ENCODE data around the gene CTSD.

CTSD gene

DNA sequence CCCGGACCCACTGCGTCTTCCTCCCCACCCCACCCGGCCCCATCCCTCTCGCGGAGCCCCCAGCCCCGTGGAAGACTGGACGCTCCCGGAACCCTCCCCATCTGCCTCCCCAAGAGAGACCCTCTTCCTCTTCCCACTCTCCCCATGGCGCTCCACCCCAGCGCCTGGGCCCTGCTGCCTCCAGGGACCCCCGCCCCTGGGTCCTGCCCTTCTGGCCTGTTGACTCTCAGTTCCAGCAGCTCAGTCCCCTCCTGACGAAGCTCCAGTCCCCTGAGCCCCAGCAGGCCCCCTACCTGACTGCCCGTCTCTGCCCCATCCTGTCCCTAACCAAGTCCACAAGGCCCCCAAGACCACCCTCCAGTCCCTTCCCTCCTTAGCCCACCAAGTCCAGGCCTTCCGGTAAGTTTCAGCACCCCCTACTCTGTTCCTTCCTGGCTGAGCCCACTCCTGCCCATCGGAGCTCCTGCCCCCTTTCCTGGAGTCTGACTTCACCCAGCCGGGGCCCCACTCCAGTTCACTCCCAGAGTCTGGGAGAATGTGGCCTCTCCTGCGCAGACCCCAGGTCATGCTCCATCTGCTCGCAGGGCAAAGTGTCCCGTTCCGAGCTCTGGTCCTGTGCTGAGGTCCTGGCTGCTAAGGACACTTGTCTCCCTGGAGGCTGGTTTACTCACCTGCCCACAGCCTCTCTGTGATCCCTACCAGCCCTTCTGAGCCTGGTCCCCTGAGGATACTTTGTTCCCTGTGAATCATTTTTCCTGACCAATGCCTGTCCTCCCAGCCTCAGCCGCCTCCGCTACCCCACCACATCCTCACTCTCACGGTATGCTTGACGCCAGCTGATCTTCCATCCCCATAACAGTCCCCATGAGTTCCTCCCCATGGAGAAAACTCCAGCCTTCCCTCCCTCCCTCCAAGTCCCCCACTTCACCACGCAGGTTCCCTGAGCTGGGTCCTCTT lies 14.1 kb downstream of the CTSD start:
- Histone ChIP-seq H3K9me3 (ENCODE audit: control insufficient read depth, low read length) (no peaks in the 10 kb centered on the region), H3K36me3 (ENCODE audit: control insufficient read depth, insufficient read depth, low read length) (peaks cover 9% of the 10 kb centered on the region), H3K9ac (ENCODE audit: low read length) (no peak overlapping the region), H3K4me1 (ENCODE audit: control insufficient read depth, insufficient read depth, low read length) (peaks cover 21% of the 10 kb centered on the region), H3K4me3 (ENCODE audit: low read length) (no peak overlapping the region), H3K27me3 (ENCODE audit: control insufficient read depth, insufficient read depth, low read length) (peaks cover 31% of the 10 kb centered on the region)

GRCh38 chr11:1748636-1749394 lies 14.9 kb downstream of the CTSD start:
- peaks cover 21% of the 10 kb centered on the region for H3K4me1 ChIP-seq (ENCODE audit: control insufficient read depth, insufficient read depth, low read length)
- no peak overlapping the region for H3K4me3 ChIP-seq (ENCODE audit: low read length)
- no peaks in the 10 kb centered on the region for H3K9me3 ChIP-seq (ENCODE audit: control insufficient read depth, low read length)
- no peak overlapping the region for H3K9ac ChIP-seq (ENCODE audit: low read length)
- H3K27me3 ChIP-seq (ENCODE audit: control insufficient read depth, insufficient read depth, low read length): peaks cover 31% of the 10 kb centered on the region
- peaks cover 9% of the 10 kb centered on the region for H3K36me3 ChIP-seq (ENCODE audit: control insufficient read depth, insufficient read depth, low read length)

GRCh38 chr11:1747753-1748635 lies 15.7 kb downstream of the CTSD start:
- Histone ChIP-seq H3K9me3 (ENCODE audit: control insufficient read depth, low read length) (no peaks in the 10 kb centered on the region), H3K4me3 (ENCODE audit: low read length) (no peak overlapping the region), H3K27me3 (ENCODE audit: control insufficient read depth, insufficient read depth, low read length) (peaks cover 31% of the 10 kb centered on the region), H3K4me1 (ENCODE audit: control insufficient read depth, insufficient read depth, low read length) (peaks cover 21% of the 10 kb centered on the region), H3K36me3 (ENCODE audit: control insufficient read depth, insufficient read depth, low read length) (peaks cover 7% of the 10 kb centered on the region), H3K9ac (ENCODE audit: low read length) (no peak overlapping the region)

DNA sequence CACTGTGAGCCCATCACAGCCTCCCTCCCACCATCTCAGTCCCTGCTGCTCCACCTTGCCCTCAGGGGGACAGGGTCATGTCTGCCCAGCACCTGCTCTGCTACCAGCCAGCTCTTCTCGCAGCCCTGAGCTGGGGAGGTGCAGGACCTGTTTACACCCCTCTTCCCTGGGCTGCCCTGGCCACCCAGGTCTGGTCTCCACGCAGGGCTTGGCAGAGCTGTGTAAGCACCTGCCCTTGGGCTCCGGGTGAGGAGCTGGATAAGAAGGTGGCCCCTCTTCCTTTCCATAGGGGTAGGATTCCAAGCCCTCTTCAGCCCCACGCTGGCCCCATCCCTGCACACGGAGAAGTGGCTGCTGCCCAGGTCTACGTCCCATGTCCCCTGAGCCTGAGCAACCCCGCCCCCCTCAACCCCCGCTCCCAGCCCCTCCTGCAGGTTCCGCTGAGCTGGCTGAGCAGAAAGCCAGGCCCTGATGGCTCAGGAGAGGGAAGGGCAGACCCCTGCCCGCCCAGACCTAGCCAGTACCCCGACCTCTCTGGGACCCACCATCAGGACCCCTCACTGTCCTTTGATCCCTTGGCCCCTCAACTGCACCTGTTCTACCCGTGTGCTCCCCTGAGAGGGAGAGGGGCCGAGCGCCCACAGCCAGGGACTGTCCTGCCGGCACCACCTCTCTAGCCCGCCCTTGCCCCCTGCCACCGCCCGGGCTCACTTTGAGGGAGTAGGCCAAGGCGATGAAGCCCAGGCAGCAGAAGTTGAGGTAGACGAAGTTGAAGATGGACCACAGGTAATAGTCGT lies 16.6 kb downstream of the CTSD start:
- Histone ChIP-seq H3K4me3 (ENCODE audit: low read length) (no peak overlapping the region), H3K9ac (ENCODE audit: low read length) (no peak overlapping the region), H3K9me3 (ENCODE audit: control insufficient read depth, low read length) (no peaks in the 10 kb centered on the region), H3K36me3 (ENCODE audit: control insufficient read depth, insufficient read depth, low read length) (no peaks in the 10 kb centered on the region), H3K4me1 (ENCODE audit: control insufficient read depth, insufficient read depth, low read length) (peaks cover 21% of the 10 kb centered on the region), H3K27me3 (ENCODE audit: control insufficient read depth, insufficient read depth, low read length) (peaks cover 31% of the 10 kb centered on the region)

GRCh38 chr11:1746511-1746931 lies 17.2 kb downstream of the CTSD start:
- no peak overlapping the region for H3K9ac ChIP-seq (ENCODE audit: low read length)
- peaks cover 17% of the 10 kb centered on the region for H3K4me1 ChIP-seq (ENCODE audit: control insufficient read depth, insufficient read depth, low read length)
- peaks cover 31% of the 10 kb centered on the region for H3K27me3 ChIP-seq (ENCODE audit: control insufficient read depth, insufficient read depth, low read length)
- no peaks in the 10 kb centered on the region for H3K36me3 ChIP-seq (ENCODE audit: control insufficient read depth, insufficient read depth, low read length)
- H3K9me3 ChIP-seq (ENCODE audit: control insufficient read depth, low read length): no peaks in the 10 kb centered on the region
- no peak overlapping the region for H3K4me3 ChIP-seq (ENCODE audit: low read length)

DNA sequence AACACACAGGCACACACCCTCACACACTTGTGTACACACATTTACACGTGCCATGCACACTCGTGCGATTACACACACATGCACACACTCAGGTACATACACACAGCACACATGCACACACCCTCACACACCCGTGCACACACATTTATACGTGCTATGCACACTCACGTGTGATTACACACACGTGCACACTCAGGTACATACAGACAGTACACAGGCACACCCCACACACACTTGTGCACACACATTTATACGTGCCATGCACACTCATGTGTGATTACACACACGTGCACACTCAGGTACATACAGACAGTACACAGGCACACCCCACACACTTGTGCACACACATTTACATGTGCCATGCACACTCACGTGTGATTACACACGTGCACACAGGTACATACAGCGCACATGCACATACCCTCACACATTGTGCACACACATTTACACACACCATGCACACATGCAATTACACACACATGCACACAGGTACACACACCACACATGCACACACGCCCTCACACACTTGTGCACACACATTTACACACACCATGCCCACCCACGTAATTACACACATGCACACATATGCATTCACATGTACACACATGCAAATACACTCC lies 17.9 kb downstream of the CTSD start:
- Histone ChIP-seq H3K36me3 (ENCODE audit: control insufficient read depth, insufficient read depth, low read length) (no peaks in the 10 kb centered on the region), H3K9ac (ENCODE audit: low read length) (no peak overlapping the region), H3K27me3 (ENCODE audit: control insufficient read depth, insufficient read depth, low read length) (peaks cover 31% of the 10 kb centered on the region), H3K9me3 (ENCODE audit: control insufficient read depth, low read length) (no peaks in the 10 kb centered on the region), H3K4me3 (ENCODE audit: low read length) (no peak overlapping the region), H3K4me1 (ENCODE audit: control insufficient read depth, insufficient read depth, low read length) (peaks cover 16% of the 10 kb centered on the region)

- H3K27me3 ChIP-seq (ENCODE audit: control insufficient read depth, insufficient read depth, low read length): peaks cover 26% of the 10 kb centered on the region
- no peaks in the 10 kb centered on the region for H3K9me3 ChIP-seq (ENCODE audit: control insufficient read depth, low read length)
- H3K9ac ChIP-seq (ENCODE audit: low read length): no peak overlapping the region
- peaks cover 10% of the 10 kb centered on the region for H3K4me1 ChIP-seq (ENCODE audit: control insufficient read depth, insufficient read depth, low read length)
- H3K36me3 ChIP-seq (ENCODE audit: control insufficient read depth, insufficient read depth, low read length): no peaks in the 10 kb centered on the region
- H3K4me3 ChIP-seq (ENCODE audit: low read length): no peak overlapping the region
Measured at GRCh38 chr11:1744891-1745700, 18.6 kb downstream of the CTSD start.

DNA sequence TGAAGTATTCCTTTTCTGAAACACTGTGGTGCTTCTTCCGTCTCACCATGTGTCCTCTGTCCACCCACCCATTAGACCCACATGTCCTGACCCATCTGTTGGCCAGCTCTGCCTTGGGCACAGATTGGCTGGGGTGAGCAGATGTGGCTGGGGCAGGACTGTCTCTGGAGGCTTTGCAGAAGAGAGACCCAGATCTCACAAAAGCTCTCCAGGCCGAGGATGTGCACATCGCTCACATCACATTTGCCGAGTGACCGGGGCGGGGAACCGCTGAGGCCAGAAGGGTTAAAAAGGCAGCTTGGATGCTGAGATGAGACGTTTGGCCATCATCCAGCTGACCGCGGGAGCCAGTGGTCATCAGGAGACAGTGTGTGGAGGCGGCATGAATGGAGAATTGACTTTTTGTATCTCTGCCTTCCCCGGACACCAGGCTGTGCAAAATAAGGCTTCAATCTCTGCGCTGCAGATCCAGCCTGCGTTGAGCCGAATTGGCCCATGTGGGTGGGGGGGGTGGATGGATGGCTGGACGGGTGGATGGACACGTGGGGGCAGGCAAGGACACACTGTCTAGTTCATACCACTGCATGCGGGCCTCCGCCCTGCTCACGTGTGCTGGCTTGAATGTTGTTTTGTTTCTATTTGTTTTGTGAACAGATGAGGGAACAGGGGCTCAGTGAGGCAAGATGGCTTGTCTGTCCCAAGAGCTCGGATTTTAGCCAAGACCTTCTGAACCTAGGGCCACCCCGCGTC lies 19.4 kb downstream of the CTSD start:
- Histone ChIP-seq H3K4me3 (ENCODE audit: low read length) (no peak overlapping the region), H3K9me3 (ENCODE audit: control insufficient read depth, low read length) (no peaks in the 10 kb centered on the region), H3K36me3 (ENCODE audit: control insufficient read depth, insufficient read depth, low read length) (no peaks in the 10 kb centered on the region), H3K4me1 (ENCODE audit: control insufficient read depth, insufficient read depth, low read length) (peaks cover 3% of the 10 kb centered on the region), H3K9ac (ENCODE audit: low read length) (no peak overlapping the region), H3K27me3 (ENCODE audit: control insufficient read depth, insufficient read depth, low read length) (peaks cover 19% of the 10 kb centered on the region)

DNA sequence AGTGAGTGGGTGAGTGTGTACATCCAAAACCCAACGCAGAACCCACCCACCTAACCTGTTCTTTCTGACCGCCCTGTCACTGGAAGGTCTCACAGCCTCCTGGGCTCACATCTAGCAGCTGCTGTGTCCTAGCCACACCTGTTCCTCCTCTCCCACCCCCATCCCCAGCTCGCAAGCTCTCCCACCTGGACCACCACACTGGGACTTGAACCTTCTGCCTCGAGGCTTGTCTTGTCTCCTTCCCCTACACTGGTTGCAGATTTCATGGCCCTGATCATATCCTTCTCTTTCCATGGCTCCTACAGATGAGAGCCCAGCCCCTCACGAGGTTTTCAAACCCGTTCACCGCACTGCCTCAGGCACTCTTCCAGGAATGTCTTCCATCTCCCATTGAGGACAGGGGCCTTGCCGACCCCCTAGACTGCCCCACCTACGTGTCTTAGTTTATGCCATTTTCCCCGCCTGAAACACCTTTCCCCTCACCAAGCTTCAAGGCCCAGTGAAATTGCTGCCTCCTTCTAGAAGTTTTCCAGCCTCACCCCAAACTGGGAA lies 20.1 kb downstream of the CTSD start:
- no peak overlapping the region for H3K9ac ChIP-seq (ENCODE audit: low read length)
- peaks cover 17% of the 10 kb centered on the region for H3K27me3 ChIP-seq (ENCODE audit: control insufficient read depth, insufficient read depth, low read length)
- H3K4me3 ChIP-seq (ENCODE audit: low read length): no peak overlapping the region

More for the DNA sequence above, 20.1 kb downstream of the CTSD start:
- no peaks in the 10 kb centered on the region for H3K36me3 ChIP-seq (ENCODE audit: control insufficient read depth, insufficient read depth, low read length)
- no peaks in the 10 kb centered on the region for H3K9me3 ChIP-seq (ENCODE audit: control insufficient read depth, low read length)
- H3K4me1 ChIP-seq (ENCODE audit: control insufficient read depth, insufficient read depth, low read length): no peaks in the 10 kb centered on the region

All from mucosa of stomach (tissue), 1 donor.